IPS-15b (cell line): ENCODE data around the gene ASPHD1.
"Not testable (repeated sequence)": the region's sequence is repeated elsewhere in the genome, so short reads cannot be mapped to it uniquely, and the experiment has no call there.

Experiments used
- H3K27me3 ChIP-seq: one replicate; pipeline ENCODE4 v1.6.1; 2013; ENCODE audit warnings: low read length; ENCODE audit not compliant: control insufficient read depth, insufficient read depth
- H3K36me3 ChIP-seq: one replicate; pipeline ENCODE4 v1.6.1; 2013; ENCODE audit warnings: low read length; ENCODE audit not compliant: control insufficient read depth, insufficient read depth
- H3K4me1 ChIP-seq: one replicate; pipeline ENCODE4 v1.6.1; 2013; ENCODE audit warnings: mild to moderate bottlenecking, low read length; ENCODE audit not compliant: control insufficient read depth, insufficient read depth
- H3K4me3 ChIP-seq: one replicate; pipeline ENCODE4 v1.5.1; 2013; ENCODE audit warnings: low read depth, low read length
- H3K9ac ChIP-seq: one replicate; pipeline ENCODE4 v1.6.1; 2013; ENCODE audit warnings: low read depth, mild to moderate bottlenecking, low read length
- H3K9me3 ChIP-seq: one replicate; pipeline ENCODE4 v1.6.1; 2013; ENCODE audit warnings: mild to moderate bottlenecking, low read length; ENCODE audit not compliant: control insufficient read depth, insufficient read depth

Gene ASPHD1

DNA sequence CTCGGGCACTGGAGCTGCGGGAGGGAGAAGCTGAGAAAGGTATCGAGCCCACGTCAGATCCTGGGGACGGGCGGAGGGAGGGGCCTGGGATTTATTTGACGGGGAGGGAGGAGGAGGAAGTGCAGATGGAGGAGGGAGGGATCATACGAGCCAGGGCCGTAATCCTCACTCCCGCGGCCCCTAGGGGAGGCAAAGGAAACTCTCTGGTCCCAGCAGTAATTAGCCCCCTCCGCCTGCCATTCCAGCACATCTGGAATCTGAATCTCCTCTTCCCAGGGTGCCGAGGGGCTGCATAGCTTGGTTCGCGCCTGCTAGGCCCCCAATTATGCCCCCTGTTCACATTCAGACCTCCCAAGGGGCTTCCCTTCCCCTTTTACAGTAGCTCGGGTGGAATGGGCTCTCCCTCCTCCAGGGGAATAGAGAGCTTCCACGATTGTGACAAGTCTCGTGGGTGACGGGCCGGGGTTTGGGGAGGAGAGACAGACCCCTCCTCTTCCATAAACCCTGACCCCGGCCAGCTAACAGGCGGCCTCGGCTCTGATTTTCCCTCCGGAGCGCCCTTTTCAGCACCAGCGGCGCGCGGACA lies 679 bp upstream of the ASPHD1 start, which contains the start of gene SEZ6L2:
Gene SEZ6L2 (minus strand): TSS at position 35 of the 586 bp plus-strand sequence. CDS start 531 bp downstream, outside the sequence.
- Histone ChIP-seq H3K9me3 (no peaks in the 10 kb centered on the region), H3K36me3 (peaks cover 8% of the 10 kb centered on the region), H3K4me3 (peak within 1 kb of the TSS; percentile 92), H3K9ac (peak within 1 kb of the TSS; percentile 77), H3K4me1 (no peaks in the 10 kb centered on the region), H3K27me3 (no peaks in the 10 kb centered on the region)

DNA sequence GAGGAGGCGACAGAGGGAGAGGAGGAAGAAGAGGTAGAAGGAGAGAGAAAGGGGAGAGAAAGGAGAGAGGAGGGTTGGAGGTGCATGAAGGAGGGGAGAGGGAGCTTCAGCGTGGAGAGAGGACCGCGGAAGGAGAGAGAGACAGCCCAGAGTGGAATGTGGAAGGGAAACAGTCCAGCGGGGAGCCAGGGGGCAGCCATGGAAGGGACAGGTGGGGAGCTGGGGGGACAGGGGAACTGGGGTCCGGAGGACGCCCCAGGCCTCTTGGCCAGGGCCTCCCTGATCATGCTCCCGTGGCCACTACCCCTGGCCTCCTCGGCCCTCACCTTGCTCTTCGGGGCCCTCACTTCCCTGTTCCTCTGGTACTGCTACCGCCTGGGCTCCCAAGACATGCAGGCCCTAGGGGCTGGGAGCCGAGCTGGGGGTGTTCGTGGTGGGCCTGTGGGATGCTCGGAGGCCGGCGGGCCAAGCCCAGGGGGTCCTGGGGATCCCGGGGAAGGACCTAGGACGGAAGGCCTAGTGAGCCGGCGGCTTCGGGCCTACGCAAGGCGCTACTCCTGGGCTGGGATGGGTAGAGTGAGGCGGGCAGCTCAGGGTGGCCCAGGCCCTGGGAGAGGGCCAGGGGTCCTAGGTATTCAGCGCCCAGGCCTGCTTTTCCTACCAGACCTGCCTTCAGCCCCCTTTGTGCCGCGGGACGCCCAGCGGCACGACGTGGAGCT lies 759 bp downstream of the ASPHD1 start:
- Histone ChIP-seq H3K4me1 (no peaks in the 10 kb centered on the region), H3K4me3 (peak overlapping the region; percentile 92), H3K36me3 (peaks cover 17% of the 10 kb centered on the region), H3K27me3 (no peaks in the 10 kb centered on the region), H3K9me3 (no peaks in the 10 kb centered on the region), H3K9ac (peak overlapping the region; percentile 77)

DNA sequence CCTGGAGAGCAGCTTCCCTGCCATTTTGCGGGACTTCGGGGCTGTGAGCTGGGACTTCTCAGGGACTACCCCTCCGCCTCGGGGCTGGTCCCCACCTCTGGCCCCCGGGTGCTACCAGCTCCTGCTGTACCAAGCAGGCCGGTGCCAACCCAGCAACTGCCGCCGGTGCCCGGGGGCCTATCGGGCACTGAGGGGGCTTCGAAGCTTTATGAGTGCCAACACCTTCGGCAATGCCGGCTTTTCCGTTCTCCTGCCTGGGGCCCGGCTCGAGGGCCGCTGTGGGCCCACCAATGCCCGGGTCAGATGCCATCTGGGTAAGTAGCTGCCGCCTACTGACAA lies 1.3 kb downstream of the ASPHD1 start:
- Histone ChIP-seq H3K27me3 (no peaks in the 10 kb centered on the region), H3K4me3 (peak overlapping the region; percentile 92), H3K36me3 (peaks cover 20% of the 10 kb centered on the region), H3K9ac (peak overlapping the region; percentile 77), H3K9me3 (no peaks in the 10 kb centered on the region), H3K4me1 (no peaks in the 10 kb centered on the region)

DNA sequence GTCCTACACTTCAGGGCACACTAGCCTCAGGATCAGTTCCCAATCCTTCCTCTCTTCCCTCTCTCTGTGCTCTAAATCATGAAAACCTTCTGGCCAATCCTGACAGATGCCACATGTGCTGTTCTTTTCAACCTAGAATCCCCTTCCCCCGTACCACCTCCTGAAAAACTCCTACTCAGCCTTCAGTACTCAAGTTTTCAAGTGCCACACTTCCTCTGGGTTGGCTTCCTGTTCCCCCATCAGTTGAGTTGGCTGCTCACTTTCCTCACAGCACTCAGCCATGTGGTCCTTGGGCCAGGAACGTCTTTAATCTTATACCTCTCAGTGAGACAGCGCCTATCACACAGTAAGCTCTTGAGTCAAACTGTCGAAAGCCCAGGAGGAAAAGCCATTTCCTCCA lies 3.3 kb downstream of the ASPHD1 start:
- Histone ChIP-seq H3K4me1 (no peaks in the 10 kb centered on the region), H3K9me3 (no peaks in the 10 kb centered on the region), H3K27me3 (no peaks in the 10 kb centered on the region), H3K4me3 (no peak overlapping the region), H3K36me3 (peaks cover 26% of the 10 kb centered on the region), H3K9ac (no peak overlapping the region)

DNA sequence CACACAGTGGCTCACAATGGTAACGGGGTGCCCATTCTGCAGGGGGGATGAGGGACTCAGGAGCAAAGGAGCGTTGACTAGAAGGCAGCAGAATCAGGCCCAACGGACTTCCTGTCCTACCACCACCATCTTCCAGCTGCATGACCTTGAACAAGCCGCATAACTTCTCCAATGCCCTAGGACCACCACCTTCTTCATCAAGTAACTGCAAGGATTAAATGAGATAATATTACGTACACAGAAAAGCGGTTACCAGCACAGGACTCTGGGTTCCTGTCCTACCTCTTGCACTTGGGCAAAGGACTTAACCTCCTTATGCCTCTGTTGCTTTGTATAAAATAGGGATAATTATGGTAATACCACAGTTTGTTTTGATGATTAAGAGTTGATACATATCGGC lies 4.7 kb downstream of the ASPHD1 start:
- H3K4me1 ChIP-seq, result no peaks in the 10 kb centered on the region
- H3K36me3 ChIP-seq, result peaks cover 26% of the 10 kb centered on the region
- no peak overlapping the region for H3K4me3 ChIP-seq
- H3K27me3 ChIP-seq, result no peaks in the 10 kb centered on the region
- H3K9me3 ChIP-seq, result no peaks in the 10 kb centered on the region
- no peak overlapping the region for H3K9ac ChIP-seq

DNA sequence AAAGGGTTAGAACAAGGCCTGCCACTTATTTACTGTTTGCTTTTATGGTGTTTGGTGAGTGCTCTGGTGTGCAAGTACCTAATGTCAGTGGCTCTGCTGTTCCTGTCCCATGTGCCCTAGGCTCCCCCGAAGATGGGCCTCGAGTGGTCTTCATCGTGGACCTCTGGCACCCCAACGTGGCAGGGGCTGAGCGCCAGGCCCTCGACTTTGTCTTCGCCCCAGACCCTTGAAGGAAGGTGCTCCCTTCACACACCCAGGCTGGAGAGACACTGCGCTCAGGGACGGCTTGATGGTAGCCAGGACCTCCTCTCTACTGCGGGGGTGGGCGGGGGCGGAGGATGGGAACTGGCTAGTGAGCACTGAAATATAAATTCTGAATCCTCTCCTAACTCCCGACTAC lies 5.4 kb downstream of the ASPHD1 start:
- Histone ChIP-seq H3K4me1 (no peaks in the 10 kb centered on the region), H3K4me3 (no peak overlapping the region), H3K9me3 (no peaks in the 10 kb centered on the region), H3K9ac (no peak overlapping the region), H3K36me3 (peaks cover 26% of the 10 kb centered on the region), H3K27me3 (no peaks in the 10 kb centered on the region)

DNA sequence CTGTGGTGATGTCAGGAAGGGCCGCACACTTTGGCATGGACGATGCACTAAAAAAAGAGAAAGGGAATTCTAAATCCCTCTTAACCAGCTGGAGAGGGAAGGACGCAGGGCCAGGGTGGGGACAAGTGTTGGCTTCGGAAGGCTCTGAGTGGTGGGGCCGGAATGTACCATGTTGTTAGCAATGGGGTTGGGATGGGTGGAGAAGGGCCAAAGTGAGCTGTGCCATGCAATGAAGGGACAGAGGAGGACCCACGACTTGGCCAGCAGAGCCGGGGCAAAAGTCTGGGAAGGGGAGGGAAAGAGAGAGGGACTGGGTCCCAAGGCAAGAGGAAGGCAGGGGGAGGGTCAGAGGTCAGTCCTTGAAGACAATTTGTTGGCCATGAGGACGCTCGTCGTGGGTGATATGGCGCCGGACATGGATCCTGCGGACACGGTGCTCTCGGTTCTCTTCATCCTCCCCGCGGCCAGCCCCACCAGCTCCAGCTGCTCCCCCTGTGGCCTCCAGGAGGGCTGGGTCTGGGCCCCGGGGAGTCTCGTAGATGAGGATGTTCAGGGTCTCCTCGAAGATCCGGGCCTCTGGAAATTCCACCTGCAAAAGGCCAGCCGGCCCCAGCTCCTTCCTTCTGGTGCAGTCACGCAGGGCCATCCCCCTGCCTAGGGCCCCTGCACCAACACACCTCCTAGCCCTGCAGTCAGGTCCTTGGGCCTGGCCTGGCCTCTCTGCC lies 6.4 kb downstream of the ASPHD1 start:
- H3K36me3 ChIP-seq, result peaks cover 26% of the 10 kb centered on the region
- H3K9ac ChIP-seq, result no peak overlapping the region
- H3K27me3 ChIP-seq, result no peaks in the 10 kb centered on the region
- no peaks in the 10 kb centered on the region for H3K4me1 ChIP-seq
- H3K9me3 ChIP-seq, result no peaks in the 10 kb centered on the region
- H3K4me3 ChIP-seq, result no peak overlapping the region

DNA sequence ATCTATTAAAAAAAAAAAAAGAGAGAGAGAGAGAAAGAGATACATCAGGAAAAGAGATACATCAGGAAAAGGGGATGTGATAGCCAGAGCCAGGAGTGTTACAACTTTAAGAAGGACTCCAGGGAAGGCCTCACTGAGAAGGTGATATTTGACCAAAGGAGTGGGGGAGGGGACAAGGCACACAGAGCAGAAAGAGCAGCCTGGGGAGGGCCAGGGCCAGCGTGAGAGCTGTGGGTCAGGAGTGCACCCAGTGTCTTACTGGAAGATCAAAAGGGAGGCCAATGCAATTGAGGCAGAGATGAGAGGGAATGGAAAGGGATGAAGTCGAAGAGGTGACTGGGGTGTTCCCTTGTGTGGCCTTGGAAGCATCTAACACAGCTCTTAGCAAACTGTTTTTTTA lies 7.7 kb downstream of the ASPHD1 start:
- H3K4me3 ChIP-seq, result no peak overlapping the region
- peaks cover 2% of the 10 kb centered on the region for H3K4me1 ChIP-seq
- H3K27me3 ChIP-seq, result no peaks in the 10 kb centered on the region
- no peaks in the 10 kb centered on the region for H3K9me3 ChIP-seq
- H3K9ac ChIP-seq, result no peak overlapping the region
- H3K36me3 ChIP-seq, result peaks cover 26% of the 10 kb centered on the region

DNA sequence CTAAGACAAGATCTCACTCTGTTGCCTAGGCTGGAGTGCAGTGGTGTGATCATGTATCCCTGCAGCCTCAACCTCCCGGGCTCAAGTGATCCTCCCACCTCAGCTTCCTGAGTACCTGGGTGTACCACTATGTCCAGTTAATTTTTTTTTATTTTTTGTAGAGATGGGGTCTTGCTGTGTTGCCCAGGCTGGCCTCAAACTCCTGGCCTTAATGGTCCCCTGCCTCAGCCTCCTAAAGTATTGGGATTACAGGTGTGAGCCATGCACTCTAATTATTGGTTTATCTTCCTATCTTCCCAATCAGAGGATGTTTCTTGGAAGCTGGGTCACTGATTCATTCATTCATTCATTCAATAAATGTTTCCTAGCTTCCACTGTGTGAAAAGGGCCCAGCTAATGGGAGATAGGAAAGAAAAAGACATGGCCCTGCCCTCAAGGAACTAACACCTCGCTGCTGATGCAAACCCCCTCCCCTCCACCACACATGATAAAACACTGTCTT lies 8.5 kb downstream of the ASPHD1 start:
- H3K4me1 ChIP-seq, result peaks cover 2% of the 10 kb centered on the region
- H3K36me3 ChIP-seq, result peaks cover 23% of the 10 kb centered on the region
- H3K27me3 ChIP-seq, result no peaks in the 10 kb centered on the region
- H3K9me3 ChIP-seq, result no peaks in the 10 kb centered on the region
- H3K9ac ChIP-seq, result no peak overlapping the region
- H3K4me3 ChIP-seq, result no peak overlapping the region

DNA sequence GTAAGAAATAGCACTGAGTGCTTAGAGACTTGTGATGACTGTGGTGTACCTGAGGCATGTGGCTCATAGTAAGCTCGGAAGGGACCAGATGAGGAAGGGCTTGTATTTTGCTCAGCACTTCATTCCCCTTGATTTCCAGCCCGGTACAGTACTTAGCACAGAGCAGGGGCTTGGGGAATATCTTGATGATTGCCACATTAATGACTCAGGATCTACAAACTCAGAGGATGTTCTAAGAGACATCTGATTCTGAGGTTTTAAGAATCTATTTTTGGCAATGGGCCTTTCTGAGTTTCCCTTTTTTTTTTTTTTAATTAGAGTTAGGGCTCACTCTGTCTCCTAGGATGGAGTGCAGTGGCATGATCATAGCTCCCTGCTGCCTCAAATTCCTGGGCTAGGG lies 9.1 kb downstream of the ASPHD1 start:
- no peaks in the 10 kb centered on the region for H3K9me3 ChIP-seq
- no peaks in the 10 kb centered on the region for H3K27me3 ChIP-seq
- H3K4me1 ChIP-seq, result peaks cover 2% of the 10 kb centered on the region
- no peak overlapping the region for H3K9ac ChIP-seq
- H3K4me3 ChIP-seq, result no peak overlapping the region
- H3K36me3 ChIP-seq, result peaks cover 22% of the 10 kb centered on the region

DNA sequence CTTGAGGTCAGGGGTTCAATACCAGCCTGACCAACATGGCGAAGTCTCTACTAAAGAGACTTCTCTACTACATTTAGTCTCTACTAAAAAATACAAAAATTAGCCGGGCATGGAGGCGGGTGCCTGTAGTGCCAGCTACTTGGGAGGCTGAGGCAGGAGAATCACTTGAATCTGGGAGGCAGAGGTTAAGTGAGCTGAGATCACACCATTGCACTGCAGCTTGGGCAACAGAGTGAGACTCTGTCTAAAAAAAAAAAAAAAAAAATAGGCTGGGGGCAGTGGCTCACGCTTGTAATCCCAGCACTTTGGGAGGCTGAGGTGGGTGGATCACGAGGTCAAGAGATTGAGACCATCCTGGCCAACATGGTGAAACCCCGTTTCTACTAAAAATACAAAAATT lies 9.6 kb downstream of the ASPHD1 start:
- not testable (repeated sequence) for H3K9me3 ChIP-seq, H3K4me1 ChIP-seq, H3K4me3 ChIP-seq, H3K9ac ChIP-seq, H3K27me3 ChIP-seq
- H3K36me3 ChIP-seq, result peaks cover 18% of the 10 kb centered on the region
